Subcutaneous adipose tissue (tissue), 4 donors: ENCODE measurements around the gene RAB40C. TPM values are rescaled to one million over a fixed set of nuclear protein-coding genes. Genes with fewer than 3 reads are reported as not detected.

ENCODE experiments used
- CTCF ChIP-seq: fragments of 450-650 bp; IDR thresholded peaks from one replicate; pipeline ENCODE4 v1.5.1; 2016; ENCODE audit warnings: low read depth, mild to moderate bottlenecking, control low read depth, antibody characterized with exemption, moderate library complexity
- total RNA-seq, 4 donors: library from RNA; depleted of rRNA; stranded (reverse); fragments of >200 nt; gene quantifications; one replicate each; pipeline ENCODE4 v1.1.0, GENCODE V29; 2016

Gene RAB40C
- total RNA-seq, 4 donors from 2014 or later: 7.7 to 32.2 (median 12.3) TPM

- TF ChIP-seq CTCF: no peak
Measured at GRCh38 chr16:565419-566330, 24.2 kb upstream of the RAB40C start.

GRCh38 chr16:566475-567372 lies 23.1 kb upstream of the RAB40C start, which contains the start of gene NHLRC4:
Gene NHLRC4 (plus strand): TSS chr16:567005. CDS start chr16:568048, 1,043 bp downstream.
- no peak for TF ChIP-seq CTCF

- TF ChIP-seq CTCF: no peak
Measured at GRCh38 chr16:567373-568256, 22.3 kb upstream of the RAB40C start.

- TF ChIP-seq CTCF: no peak
Measured at GRCh38 chr16:568401-569258, 21.2 kb upstream of the RAB40C start.

- no peak for TF ChIP-seq CTCF
Measured at GRCh38 chr16:569445-570254, 20.2 kb upstream of the RAB40C start, which contains the start of gene PIGQ. Gene PIGQ (plus strand): TSS chr16:569968. CDS start chr16:574075, 4,107 bp downstream.
